Measurements from ENCODE around the gene DKK3.
A peak's percentile ranks its signal among the peaks of the same experiment; 100 is the strongest.
"Not testable (repeated sequence)": the region's sequence is repeated elsewhere in the genome, so short reads cannot be mapped to it uniquely, and the experiment has no call there.

Gene DKK3

DNA sequence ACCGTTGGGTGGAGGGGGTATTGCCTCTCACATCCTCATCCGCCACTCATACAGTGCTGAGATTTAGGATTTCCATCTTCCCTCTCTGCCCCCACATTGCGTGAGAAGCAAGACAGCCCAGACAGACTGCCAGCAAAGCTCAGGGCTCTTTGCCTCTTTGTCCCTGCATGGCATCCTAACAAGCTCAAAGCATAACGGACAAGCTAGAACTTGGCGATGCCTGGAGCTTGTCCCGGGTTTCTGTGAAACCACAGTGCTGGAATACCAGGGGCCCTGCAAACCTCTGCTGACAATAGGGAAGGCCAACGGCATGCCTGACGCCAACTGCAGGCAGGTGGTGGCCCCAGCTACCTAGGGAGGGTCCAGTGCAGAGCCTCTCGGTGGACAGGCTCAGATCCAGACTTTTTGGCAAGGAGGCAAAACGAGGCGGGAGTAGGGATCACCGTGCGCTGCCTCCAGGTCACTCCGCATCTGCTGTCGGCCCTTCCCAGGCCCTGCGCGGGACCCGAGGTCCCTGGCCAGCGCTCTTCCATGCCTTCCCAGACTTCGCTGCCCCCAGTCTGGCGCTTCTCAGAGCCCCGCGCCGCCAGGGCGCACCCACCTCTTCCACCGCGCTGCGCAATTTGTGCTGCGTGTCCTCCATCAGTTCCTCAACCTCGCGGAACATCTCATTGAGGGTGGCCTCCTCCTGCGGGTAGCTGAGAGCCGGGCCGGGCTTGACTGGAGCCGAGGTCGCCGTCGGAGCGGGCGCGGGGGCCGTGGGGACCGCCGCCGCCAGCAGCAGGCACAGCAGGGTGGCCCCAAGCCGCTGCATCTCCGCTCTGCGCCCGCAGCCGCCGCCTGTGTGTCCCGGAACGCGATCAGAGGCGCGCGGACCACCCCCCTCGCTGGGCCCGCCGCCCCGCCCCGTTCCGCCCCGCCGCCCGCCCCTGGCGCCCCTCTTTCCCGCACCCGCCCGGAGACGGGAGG lies at the start of gene DKK3:
DKK3 (minus strand) TSS at position 858 of the 969 bp plus-strand sequence; CDS start at position 814, 44 bp downstream.
- no peak for DNase-seq

DNA sequence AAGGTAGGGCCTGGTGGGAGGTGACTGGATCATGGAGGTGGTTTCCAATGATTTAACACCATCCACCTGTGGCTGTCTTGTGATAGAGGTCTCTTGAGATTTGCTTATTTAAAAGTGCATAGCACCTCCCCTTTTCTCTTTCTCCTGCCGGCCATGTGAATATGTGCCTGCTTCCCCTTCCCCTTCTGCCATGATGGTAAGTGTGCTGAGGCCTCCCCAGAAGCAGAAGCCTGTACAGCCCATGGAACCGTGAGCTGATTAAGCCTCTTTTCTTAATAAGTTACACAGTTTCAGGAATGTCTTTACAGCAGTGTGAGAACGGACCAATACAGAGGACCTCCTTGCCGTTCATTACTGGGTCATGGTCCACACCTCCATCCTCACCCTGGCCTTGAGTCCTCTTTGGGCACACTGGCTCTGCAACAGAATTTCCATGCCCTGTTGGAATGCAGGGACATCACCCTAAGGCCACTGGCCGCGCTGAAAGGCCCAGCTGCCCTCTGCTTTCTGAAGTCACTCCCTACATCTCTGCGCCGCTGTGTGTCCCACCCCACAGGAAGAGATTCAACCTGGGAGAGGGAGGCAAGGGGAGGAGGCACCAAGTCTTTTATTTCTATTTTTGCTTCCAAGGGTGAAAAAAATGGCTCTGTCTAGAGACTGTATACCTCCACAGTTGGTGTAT lies 49.0 kb upstream of the DKK3 start:
- DNase-seq = no peak

- no peak for DNase-seq
Measured at GRCh38 chr11:12056119-12056518, 47.7 kb upstream of the DKK3 start.

DNA sequence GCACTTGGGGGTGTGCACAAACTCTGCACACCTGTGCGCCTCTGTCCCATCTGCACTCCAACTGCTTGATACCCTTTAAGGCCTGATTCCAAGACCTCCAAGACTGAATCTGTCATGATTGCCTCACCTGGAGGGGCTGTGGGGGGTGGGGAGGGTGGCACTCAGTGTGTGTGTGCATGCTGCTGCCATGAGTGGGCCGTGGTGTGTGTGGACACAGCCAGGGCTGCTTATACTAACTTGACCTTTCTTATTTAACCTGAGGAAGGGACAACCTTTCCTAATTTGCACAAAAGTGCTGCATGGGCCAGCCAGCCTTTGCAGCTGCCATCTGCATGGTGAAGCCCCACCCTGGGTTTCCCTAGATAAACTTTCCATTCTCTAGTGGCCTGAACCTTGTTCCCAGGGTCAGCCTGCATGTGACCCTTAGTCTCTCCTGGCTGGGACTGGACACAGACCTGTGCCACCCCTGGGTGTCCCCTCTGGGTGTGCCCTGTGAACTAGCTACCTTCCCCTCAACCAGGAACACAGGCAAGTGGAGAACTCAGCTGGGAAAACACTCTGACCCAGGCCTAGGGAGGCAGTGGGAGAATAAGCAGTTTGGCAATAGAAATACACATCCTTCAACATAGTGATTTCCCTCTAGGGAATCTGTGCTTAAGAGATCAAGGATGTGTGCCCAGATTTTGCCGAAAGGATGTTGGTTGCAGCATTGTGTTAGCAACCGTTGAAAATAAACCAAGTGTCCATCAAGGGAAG lies 45.4 kb upstream of the DKK3 start:
- no peak for DNase-seq

GRCh38 chr11:12052676-12053605 lies 44.5 kb upstream of the DKK3 start:
- peak; percentile 16 for DNase-seq

- no peak for DNase-seq
Measured at GRCh38 chr11:12051287-12051662, 42.8 kb upstream of the DKK3 start.

DNA sequence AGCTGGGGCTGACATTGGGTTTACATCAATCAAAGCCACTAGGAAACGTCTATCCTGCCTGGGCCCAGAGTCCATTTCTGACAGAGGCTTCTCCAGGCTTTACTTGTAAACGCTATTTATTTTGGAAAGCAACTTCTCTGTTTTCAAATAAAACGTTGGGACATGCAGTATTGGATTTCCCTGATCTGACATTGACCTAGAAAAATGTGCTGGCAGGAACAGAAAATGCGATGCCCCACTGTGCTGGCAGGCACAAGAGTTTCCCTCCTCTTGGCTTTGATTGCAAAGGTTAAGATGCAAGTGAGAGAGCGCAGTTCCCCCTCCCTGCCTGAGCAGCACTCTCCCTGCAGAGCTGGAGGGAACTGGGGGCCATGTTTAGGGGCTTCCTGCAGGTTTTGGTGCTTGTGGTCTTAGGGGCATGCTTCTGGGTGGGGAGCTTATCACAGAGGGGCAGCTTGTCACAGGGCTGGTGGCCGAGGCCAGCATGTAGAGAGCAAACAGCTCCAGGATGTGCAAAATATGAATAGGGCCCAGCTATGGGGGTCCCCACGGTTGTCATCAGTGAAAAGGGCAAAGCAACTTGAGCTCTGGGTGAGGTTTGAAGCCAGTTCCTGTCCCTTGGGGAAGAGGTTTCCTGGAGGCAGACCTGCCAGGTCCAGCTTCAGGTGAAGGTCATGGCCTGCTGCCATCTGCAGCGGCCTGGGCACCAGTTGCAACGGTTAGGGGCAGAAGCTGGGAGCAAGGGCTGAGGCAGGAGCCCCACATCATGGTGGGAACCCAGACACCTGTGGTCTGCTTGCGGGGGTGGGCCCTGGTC lies 42.3 kb upstream of the DKK3 start:
- no peak for DNase-seq

DNA sequence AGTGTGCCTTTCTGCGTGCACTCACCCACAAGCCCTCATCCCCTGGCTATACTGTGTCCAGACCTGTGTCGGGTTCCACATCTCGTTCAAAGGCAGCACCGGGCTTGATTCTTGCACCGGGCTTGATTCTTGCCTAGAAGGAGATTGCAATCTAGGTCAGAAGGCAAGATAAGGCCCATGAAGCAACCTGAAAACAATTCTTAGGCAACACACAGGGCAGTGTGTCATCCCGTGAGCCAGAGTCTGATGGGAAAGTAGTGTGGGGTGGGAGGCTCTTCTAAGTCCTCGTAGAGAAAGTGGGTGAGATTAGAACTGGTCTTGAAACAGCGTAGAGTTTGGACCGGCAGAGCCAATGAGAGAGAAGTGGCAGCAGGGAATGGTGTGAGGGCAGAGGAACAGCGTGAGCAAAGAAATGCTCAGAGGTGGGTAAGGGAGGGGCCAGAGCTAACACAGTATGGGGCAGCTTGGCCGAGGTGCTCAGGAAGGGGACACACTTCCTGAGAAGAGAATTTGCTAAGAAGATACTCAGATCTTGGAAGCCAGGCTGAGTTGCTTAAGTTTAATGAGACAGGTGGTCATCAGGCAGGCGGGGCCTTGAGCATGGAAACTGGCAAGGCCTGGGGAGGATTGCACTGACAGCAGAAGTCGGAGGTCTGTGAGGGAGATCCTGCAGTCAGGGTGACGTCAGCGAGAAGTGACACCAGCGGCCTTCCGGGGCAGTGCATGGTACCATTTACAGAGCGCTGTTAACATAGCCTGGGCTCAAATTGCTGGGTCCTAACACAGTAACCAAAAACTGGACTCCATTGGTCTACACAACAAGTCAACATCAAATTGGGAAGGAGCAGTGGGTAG lies 40.7 kb upstream of the DKK3 start:
- no peak for DNase-seq

GRCh38 chr11:12046636-12047236 lies 38.3 kb upstream of the DKK3 start:
- no peak for DNase-seq

GRCh38 chr11:12045914-12046635 lies 37.6 kb upstream of the DKK3 start:
- DNase-seq = no peak

DNA sequence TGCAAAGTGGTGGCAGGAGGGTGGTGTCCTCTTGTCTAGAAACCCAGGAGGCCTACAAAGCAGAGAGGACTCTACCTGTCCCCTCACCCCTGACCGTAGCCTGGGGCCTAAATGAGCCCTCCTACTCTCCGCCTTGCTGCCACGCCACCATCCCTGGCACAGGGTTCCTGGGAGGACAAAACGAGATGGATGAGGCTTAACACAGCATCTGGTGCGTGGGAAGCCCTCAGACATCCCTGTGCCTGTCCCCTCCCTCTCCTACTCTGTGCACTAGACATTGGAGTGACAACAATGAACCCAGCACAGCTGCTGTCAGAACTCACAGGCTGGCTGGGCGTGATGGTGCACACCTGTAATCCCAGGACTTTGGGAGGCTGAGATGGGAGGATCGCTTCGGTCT lies 36.4 kb upstream of the DKK3 start:
- DNase-seq = no peak

DNA sequence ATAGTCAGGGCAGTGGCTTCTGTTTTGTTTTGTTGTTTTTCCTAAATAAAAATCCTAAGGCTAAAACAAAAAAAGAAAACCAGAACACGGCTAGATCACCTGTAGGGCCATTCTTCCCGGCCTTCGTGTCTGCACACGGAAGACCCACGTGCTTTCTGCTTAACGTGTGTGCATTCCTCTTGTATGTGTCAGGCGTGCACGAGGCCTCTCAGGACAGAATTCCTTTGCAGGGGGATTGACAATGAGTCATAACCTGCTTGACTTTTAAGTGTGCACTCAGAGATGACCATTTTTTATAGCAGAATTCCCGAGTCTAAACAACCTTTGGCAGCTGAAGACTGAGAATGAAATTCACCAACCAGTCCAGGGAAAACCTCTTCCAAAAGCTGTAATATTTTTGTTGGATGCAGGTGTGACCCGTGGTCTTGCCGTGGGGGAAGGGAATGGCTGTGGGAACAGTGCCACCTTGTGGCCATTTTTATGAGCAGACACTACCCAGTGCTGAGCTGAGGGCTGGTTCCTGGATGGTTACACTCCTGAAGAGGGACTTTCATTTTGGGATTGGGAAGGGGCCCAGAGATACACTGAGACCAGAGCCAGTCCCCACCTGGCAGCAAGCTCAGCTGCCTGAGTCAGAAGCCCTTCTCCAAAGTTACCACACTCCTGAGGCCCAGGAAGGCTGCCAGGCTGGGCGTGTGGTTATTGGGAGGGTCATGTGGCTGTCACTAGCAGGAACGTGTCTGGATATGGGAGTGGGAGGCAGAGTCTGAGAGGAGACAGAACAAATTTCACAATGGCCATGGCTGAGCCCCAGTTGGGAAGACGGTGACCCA lies 35.7 kb upstream of the DKK3 start:
- peak; percentile 63 for DNase-seq

GRCh38 chr11:12043221-12043620 lies 34.8 kb upstream of the DKK3 start:
- no peak for DNase-seq

DNA sequence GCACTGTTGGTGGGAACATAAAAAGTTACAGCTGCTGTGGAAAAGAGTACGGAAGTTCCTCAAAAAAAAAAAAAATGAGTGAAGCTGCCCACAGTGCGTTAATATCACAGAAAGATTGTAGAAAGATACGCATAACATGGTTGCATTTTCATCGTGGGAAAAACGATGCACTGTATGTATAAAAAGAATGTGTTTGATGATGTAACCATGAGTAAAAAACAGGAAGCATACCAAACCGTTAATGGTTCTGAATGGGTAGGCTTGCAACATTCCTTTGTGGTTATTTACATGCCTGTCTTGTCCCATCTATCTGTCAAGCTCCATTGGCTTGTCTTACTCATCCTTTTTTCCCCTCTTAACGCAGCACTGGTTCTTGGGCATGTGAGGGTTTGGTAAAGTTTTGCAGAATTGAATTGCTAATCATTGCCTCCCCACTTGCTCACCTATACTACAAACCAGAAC lies 33.8 kb upstream of the DKK3 start:
- no peak for DNase-seq

GRCh38 chr11:12040719-12041118 lies 32.3 kb upstream of the DKK3 start:
- not testable (repeated sequence) for DNase-seq

DNA sequence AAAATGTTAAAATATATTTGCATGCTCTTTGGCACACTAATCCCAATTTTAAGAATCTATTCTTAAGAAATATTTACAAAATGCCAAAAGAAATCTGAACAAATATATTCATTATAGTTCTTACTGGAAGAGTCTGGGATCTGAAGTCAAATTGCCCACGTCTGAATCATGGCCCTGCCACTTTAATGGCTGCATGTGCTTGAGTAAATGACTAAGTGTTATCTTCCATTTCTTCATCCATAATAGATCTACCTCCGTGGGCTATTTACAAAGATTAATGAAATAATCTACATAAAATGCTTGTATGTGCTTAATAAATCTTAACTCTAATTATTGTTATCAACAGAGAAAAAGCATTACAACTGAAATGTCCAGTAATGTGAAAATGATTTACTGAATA lies 24.5 kb upstream of the DKK3 start:
- no peak for DNase-seq

GRCh38 chr11:12031856-12032544 lies 23.6 kb upstream of the DKK3 start:
- no peak for DNase-seq
